Activated CD8-positive, alpha-beta T cell treated with anti-CD3 and anti-CD28 coated beads for 36 hours (primary cell): ENCODE results near the gene EIF2B1. TPM values are rescaled to one million over a fixed set of nuclear protein-coding genes. Genes with fewer than 3 reads are reported as not detected.

Source experiments
- ATAC-seq: fragments of 200-7000 bp; cut with Tn5 transposase; one replicate; pipeline ENCODE4 v1.10.0; 2021; ENCODE audit warnings: mild to moderate bottlenecking, moderate library complexity
- CTCF ChIA-PET: fragments of 350-600 bp; sonication (Branson Sonifier 250); formaldehyde crosslinking; loops from one replicate; lab custom pipeline; 2021; ENCODE audit warnings: antibody characterized with exemption; lab: Charles Lee
- POLR2A ChIA-PET: fragments of 350-600 bp; sonication (Branson Sonifier 250); formaldehyde crosslinking; loops from one replicate; lab custom pipeline; 2021; ENCODE audit warnings: antibody characterized with exemption; lab: Charles Lee
- DNase-seq: peaks from one replicate; pipeline ENCODE4 v3.0.0-alpha.2; 2020
- H3K27ac Mint-ChIP-seq: one replicate; pipeline ENCODE4 v1.8.0; 2021; ENCODE audit warnings: mild to moderate bottlenecking, mixed read lengths
- H3K27me3 Mint-ChIP-seq: one replicate; pipeline ENCODE4 v1.8.0; 2021; ENCODE audit warnings: mixed read lengths
- H3K36me3 Mint-ChIP-seq: one replicate; pipeline ENCODE4 v1.8.0; 2021; ENCODE audit warnings: low read depth, mixed read lengths
- H3K4me1 Mint-ChIP-seq: one replicate; pipeline ENCODE4 v1.8.0; 2021; ENCODE audit warnings: low read depth, mixed read lengths
- H3K4me3 Mint-ChIP-seq: one replicate; pipeline ENCODE4 v1.8.0; 2021; ENCODE audit warnings: mild to moderate bottlenecking, moderate library complexity, mixed read lengths
- H3K9me3 Mint-ChIP-seq: one replicate; pipeline ENCODE4 v1.8.0; 2021; ENCODE audit warnings: mixed read lengths
- CTCF ChIP-seq: fragments of 200-600 bp; IDR thresholded peaks from one replicate; pipeline ENCODE4 v1.8.0; 2022; ENCODE audit warnings: antibody characterized with exemption, mild to moderate bottlenecking
- intact Hi-C: fragments of 100-400 bp; cut with micrococcal nuclease; formaldehyde crosslinking; loops from one replicate; pipeline ENCODE4 v1.10.0; 2022
- total RNA-seq, 2 experiments: library from RNA; stranded (reverse); gene quantifications; one replicate each; pipeline ENCODE4 v1.2.3, GENCODE V29; 2021

The EIF2B1 gene
- total RNA-seq, 2 experiments from 2014 or later: 54.5 to 61.8 TPM

GRCh38 chr12:123578243-123578642 lies 55.2 kb downstream of the EIF2B1 start:
- ChIA-PET POLR2A (interaction anchor here (0.6 kb wide), 1 partner anchor 1341 kb away, joined by 3 read pairs; no protein-coding TSS in a partner anchor), CTCF (no interaction called here)
- intact Hi-C loops: no loop called here
- Mint-ChIP-seq H3K27me3 (no peaks in the 10 kb centered on the region), H3K36me3 (no peaks in the 10 kb centered on the region), H3K9me3 (no peaks in the 10 kb centered on the region), H3K4me1 (peaks cover 11% of the 10 kb centered on the region), H3K4me3 (no peak overlapping the region), H3K27ac (no peak overlapping the region)
- DNase-seq: no peak
- TF ChIP-seq CTCF: no peak
- no peak for ATAC-seq

- H3K27me3 Mint-ChIP-seq: no peaks in the 10 kb centered on the region
- no peak for TF ChIP-seq CTCF
- H3K36me3 Mint-ChIP-seq: no peaks in the 10 kb centered on the region
- ATAC-seq: no peak
- no peaks in the 10 kb centered on the region for H3K9me3 Mint-ChIP-seq
- no peak for DNase-seq
- H3K27ac Mint-ChIP-seq: no peak overlapping the region
- ChIA-PET CTCF (no interaction called here), POLR2A (no interaction called here)
- H3K4me1 Mint-ChIP-seq: peaks cover 1% of the 10 kb centered on the region
- no peak overlapping the region for H3K4me3 Mint-ChIP-seq
- intact Hi-C loops: no loop called here
These were observed 56.9 kb downstream of the EIF2B1 start for GRCh38 chr12:123576611-123577010.

- POLR2A ChIA-PET: no interaction called here
These were observed 59.6 kb downstream of the EIF2B1 start for GRCh38 chr12:123573870-123574269.

GRCh38 chr12:123572391-123572790 lies 61.1 kb downstream of the EIF2B1 start:
- POLR2A ChIA-PET: no interaction called here
- Mint-ChIP-seq H3K36me3 (no peaks in the 10 kb centered on the region), H3K4me1 (peaks cover 4% of the 10 kb centered on the region), H3K27me3 (no peaks in the 10 kb centered on the region), H3K9me3 (no peaks in the 10 kb centered on the region), H3K27ac (no peak overlapping the region), H3K4me3 (no peak overlapping the region)
- ATAC-seq: no peak
- no peak for DNase-seq
- intact Hi-C loops: no loop called here
- CTCF ChIA-PET: interaction anchor here (0.7 to 1.2 kb wide), 2 partner anchors 9 to 11 kb away, joined by 3 to 5 read pairs; no protein-coding TSS in a partner anchor
- no peak for TF ChIP-seq CTCF

More at GRCh38 chr12:123573870-123574269, 59.6 kb downstream of the EIF2B1 start:
- ATAC-seq: no peak
- no peaks in the 10 kb centered on the region for H3K36me3 Mint-ChIP-seq
- no peaks in the 10 kb centered on the region for H3K9me3 Mint-ChIP-seq
- CTCF ChIA-PET: interaction anchor here (1.1 kb wide), 1 partner anchor 8 kb away, joined by 3 read pairs; no protein-coding TSS in a partner anchor
- no peaks in the 10 kb centered on the region for H3K27me3 Mint-ChIP-seq
- H3K4me1 Mint-ChIP-seq: peaks cover 4% of the 10 kb centered on the region
- DNase-seq: no peak
- no peak overlapping the region for H3K4me3 Mint-ChIP-seq
- no peak for TF ChIP-seq CTCF
- intact Hi-C loops: no loop called here
- no peak overlapping the region for H3K27ac Mint-ChIP-seq

GRCh38 chr12:123571343-123571813 lies 62.1 kb downstream of the EIF2B1 start:
- Mint-ChIP-seq H3K9me3 (no peaks in the 10 kb centered on the region), H3K4me3 (no peak overlapping the region), H3K4me1 (peaks cover 4% of the 10 kb centered on the region), H3K27ac (no peak overlapping the region), H3K27me3 (no peaks in the 10 kb centered on the region), H3K36me3 (no peaks in the 10 kb centered on the region)
- ATAC-seq (no peak), DNase-seq (no peak)
- no peak for TF ChIP-seq CTCF
- CTCF ChIA-PET: interaction anchor here (1.5 kb wide), 1 partner anchor 10 kb away, joined by 5 read pairs; no protein-coding TSS in a partner anchor
- POLR2A ChIA-PET: no interaction called here
- intact Hi-C loops: no loop called here

Other genes with a start within 250 kb of the EIF2B1 start
- 10 to 100 TPM; 35.9 to 38.2 TPM for gene KMT5A, start 249.6 kb downstream of the EIF2B1 start, total RNA-seq
- gene RILPL2, start 197.0 kb downstream of the EIF2B1 start, total RNA-seq: 1 to 10 TPM; 9.0 to 9.3 TPM
- gene SNRNP35, start 175.5 kb downstream of the EIF2B1 start, total RNA-seq: 10 to 100 TPM; 18.4 to 25.4 TPM
- gene RILPL1, start 100.0 kb downstream of the EIF2B1 start, total RNA-seq: 1 to 10 TPM; 2.9 TPM
- gene TMED2, start 49.1 kb downstream of the EIF2B1 start, total RNA-seq: 100 to 1,000 TPM; 121 to 122 TPM
- 10 to 100 TPM; 51.7 to 55.4 TPM for gene DDX55, start 31.6 kb downstream of the EIF2B1 start, total RNA-seq
- gene GTF2H3, start 143 bp upstream of the EIF2B1 start, total RNA-seq: 10 to 100 TPM; 78.6 to 80.0 TPM
- gene TCTN2, start 37.4 kb upstream of the EIF2B1 start, total RNA-seq: 1 to 10 TPM; 2.0 to 2.3 TPM
- gene ATP6V0A2, start 78.7 kb upstream of the EIF2B1 start, total RNA-seq: 10 to 100 TPM; 54.6 to 60.3 TPM
- gene DNAH10, start 128.6 kb upstream of the EIF2B1 start, total RNA-seq: under 1 TPM; 0.38 to 0.43 TPM